Measurements from ENCODE around the gene RCBTB1. TPM values are rescaled to one million over a fixed set of nuclear protein-coding genes. Genes with fewer than 3 reads are reported as not detected.

RCBTB1 gene
- total RNA-seq, 1 donor from 2014 or later, result 16.1 TPM

- H3K4me3 Mint-ChIP-seq (ENCODE audit: unreplicated experiment), result no peak overlapping the region
- no peak for DNase-seq (ENCODE audit: low read depth)
- FAIRE-seq, result no peak
These were observed 52.8 kb downstream of the RCBTB1 start for GRCh38 chr13:49532593-49532992.

GRCh38 chr13:49530457-49530856 lies 54.9 kb downstream of the RCBTB1 start:
- no peaks in the 10 kb centered on the region for H3K4me1 Mint-ChIP-seq (ENCODE audit: low read depth, unreplicated experiment)
- peaks cover 3% of the 10 kb centered on the region for H3K9me3 Mint-ChIP-seq (ENCODE audit: unreplicated experiment)
- Histone ChIP-seq H3K27me3 (ENCODE audit: insufficient read depth, low read length) (no peaks in the 10 kb centered on the region), H3K4me3 (ENCODE audit: insufficient read depth, low read depth, low read length) (no peak overlapping the region), H3K9me3 (ENCODE audit: insufficient read depth, low read depth, low read length) (no peaks in the 10 kb centered on the region), H2AFZ (ENCODE audit: low read depth, low read length) (no peak overlapping the region), H3K4me1 (ENCODE audit: insufficient read depth, low read length) (no peaks in the 10 kb centered on the region), H3K36me3 (ENCODE audit: insufficient read depth, low read length) (peaks cover 6% of the 10 kb centered on the region), H3K79me2 (ENCODE audit: insufficient read depth, low read length) (no peaks in the 10 kb centered on the region), H3K27ac (ENCODE audit: low read depth, low read length) (no peak overlapping the region), H4K20me1 (ENCODE audit: insufficient read depth, low read length) (no peaks in the 10 kb centered on the region), H3K4me2 (ENCODE audit: low read length) (no peak overlapping the region), H3K9ac (ENCODE audit: low read length) (no peak overlapping the region)
- no peak overlapping the region for H3K27ac Mint-ChIP-seq (ENCODE audit: unreplicated experiment)
- no peak for TF ChIP-seq CTCF (IDR thresholded peaks at IDR 0.05; ENCODE audit: insufficient read depth, low read depth, low read length)
- DNase-seq (ENCODE audit: low read depth) (no peak), FAIRE-seq (no peak)
- no peaks in the 10 kb centered on the region for H3K27me3 Mint-ChIP-seq (ENCODE audit: low read depth, unreplicated experiment)
- H3K36me3 Mint-ChIP-seq (ENCODE audit: low read depth, unreplicated experiment), result peaks cover 12% of the 10 kb centered on the region
- no peak overlapping the region for H3K4me3 Mint-ChIP-seq (ENCODE audit: unreplicated experiment)

More at GRCh38 chr13:49532593-49532992, 52.8 kb downstream of the RCBTB1 start:
- H3K9me3 Mint-ChIP-seq (ENCODE audit: unreplicated experiment), result peaks cover 3% of the 10 kb centered on the region
- Histone ChIP-seq H3K4me2 (ENCODE audit: low read length) (no peak overlapping the region), H3K4me3 (ENCODE audit: insufficient read depth, low read depth, low read length) (no peak overlapping the region), H3K36me3 (ENCODE audit: insufficient read depth, low read length) (peaks cover 6% of the 10 kb centered on the region), H3K4me1 (ENCODE audit: insufficient read depth, low read length) (no peaks in the 10 kb centered on the region), H3K27me3 (ENCODE audit: insufficient read depth, low read length) (no peaks in the 10 kb centered on the region), H3K9me3 (ENCODE audit: insufficient read depth, low read depth, low read length) (no peaks in the 10 kb centered on the region), H4K20me1 (ENCODE audit: insufficient read depth, low read length) (no peaks in the 10 kb centered on the region), H3K27ac (ENCODE audit: low read depth, low read length) (no peak overlapping the region), H2AFZ (ENCODE audit: low read depth, low read length) (no peak overlapping the region), H3K79me2 (ENCODE audit: insufficient read depth, low read length) (no peaks in the 10 kb centered on the region), H3K9ac (ENCODE audit: low read length) (no peak overlapping the region)
- no peaks in the 10 kb centered on the region for H3K27me3 Mint-ChIP-seq (ENCODE audit: low read depth, unreplicated experiment)
- no peaks in the 10 kb centered on the region for H3K4me1 Mint-ChIP-seq (ENCODE audit: low read depth, unreplicated experiment)
- TF ChIP-seq EZH2 (IDR thresholded peaks at IDR 0.05; ENCODE audit: insufficient read depth, low read length) (no peak), CTCF (IDR thresholded peaks at IDR 0.05; ENCODE audit: insufficient read depth, low read depth, low read length) (no peak)
- H3K27ac Mint-ChIP-seq (ENCODE audit: unreplicated experiment), result no peak overlapping the region
- peaks cover 13% of the 10 kb centered on the region for H3K36me3 Mint-ChIP-seq (ENCODE audit: low read depth, unreplicated experiment)

GRCh38 chr13:49528161-49528560 lies 57.2 kb downstream of the RCBTB1 start:
- Histone ChIP-seq H3K27me3 (ENCODE audit: insufficient read depth, low read length) (no peaks in the 10 kb centered on the region), H3K27ac (ENCODE audit: low read depth, low read length) (no peak overlapping the region), H3K4me1 (ENCODE audit: insufficient read depth, low read length) (no peaks in the 10 kb centered on the region), H3K36me3 (ENCODE audit: insufficient read depth, low read length) (peaks cover 3% of the 10 kb centered on the region), H3K9me3 (ENCODE audit: insufficient read depth, low read depth, low read length) (no peaks in the 10 kb centered on the region), H3K4me2 (ENCODE audit: low read length) (no peak overlapping the region), H2AFZ (ENCODE audit: low read depth, low read length) (no peak overlapping the region), H3K4me3 (ENCODE audit: insufficient read depth, low read depth, low read length) (no peak overlapping the region), H3K79me2 (ENCODE audit: insufficient read depth, low read length) (no peaks in the 10 kb centered on the region), H3K9ac (ENCODE audit: low read length) (no peak overlapping the region), H4K20me1 (ENCODE audit: insufficient read depth, low read length) (no peaks in the 10 kb centered on the region)
- DNase-seq (ENCODE audit: low read depth) (no peak), FAIRE-seq (no peak)
- Mint-ChIP-seq H3K27ac (ENCODE audit: unreplicated experiment) (no peak overlapping the region), H3K4me3 (ENCODE audit: unreplicated experiment) (no peak overlapping the region), H3K36me3 (ENCODE audit: low read depth, unreplicated experiment) (peaks cover 9% of the 10 kb centered on the region), H3K27me3 (ENCODE audit: low read depth, unreplicated experiment) (no peaks in the 10 kb centered on the region), H3K4me1 (ENCODE audit: low read depth, unreplicated experiment) (no peaks in the 10 kb centered on the region), H3K9me3 (ENCODE audit: unreplicated experiment) (peaks cover 3% of the 10 kb centered on the region)
- TF ChIP-seq EZH2 (IDR thresholded peaks at IDR 0.05; ENCODE audit: insufficient read depth, low read length) (no peak), CTCF (IDR thresholded peaks at IDR 0.05; ENCODE audit: insufficient read depth, low read depth, low read length) (no peak)

All from astrocyte (in vitro differentiated cells and primary cell).